ENCODE results near the gene PDGFRB.

DNA sequence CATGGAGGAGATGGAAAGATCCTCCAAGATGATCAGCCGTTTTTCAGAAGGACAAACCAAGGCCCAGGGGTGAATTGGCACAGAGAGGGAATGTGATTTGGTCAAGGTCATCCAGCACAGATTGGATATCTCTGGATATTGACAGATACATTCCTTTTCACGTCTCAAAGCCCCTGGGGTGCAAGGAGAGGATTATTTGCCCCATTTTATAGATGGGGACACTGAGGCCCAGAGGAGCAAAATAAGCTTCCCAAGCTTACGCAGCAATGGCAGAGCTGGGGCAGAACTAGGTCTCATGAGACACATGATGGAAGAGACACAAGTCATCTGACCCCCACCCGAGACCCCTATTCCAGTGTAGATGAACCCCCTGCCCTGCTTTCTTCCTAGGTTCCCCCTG is 895 bp upstream of the PDGFRB start:
- TF ChIP-seq EP300 (IDR thresholded peaks at IDR 0.05) = no peak
- TF ChIP-seq, protein P1, sequence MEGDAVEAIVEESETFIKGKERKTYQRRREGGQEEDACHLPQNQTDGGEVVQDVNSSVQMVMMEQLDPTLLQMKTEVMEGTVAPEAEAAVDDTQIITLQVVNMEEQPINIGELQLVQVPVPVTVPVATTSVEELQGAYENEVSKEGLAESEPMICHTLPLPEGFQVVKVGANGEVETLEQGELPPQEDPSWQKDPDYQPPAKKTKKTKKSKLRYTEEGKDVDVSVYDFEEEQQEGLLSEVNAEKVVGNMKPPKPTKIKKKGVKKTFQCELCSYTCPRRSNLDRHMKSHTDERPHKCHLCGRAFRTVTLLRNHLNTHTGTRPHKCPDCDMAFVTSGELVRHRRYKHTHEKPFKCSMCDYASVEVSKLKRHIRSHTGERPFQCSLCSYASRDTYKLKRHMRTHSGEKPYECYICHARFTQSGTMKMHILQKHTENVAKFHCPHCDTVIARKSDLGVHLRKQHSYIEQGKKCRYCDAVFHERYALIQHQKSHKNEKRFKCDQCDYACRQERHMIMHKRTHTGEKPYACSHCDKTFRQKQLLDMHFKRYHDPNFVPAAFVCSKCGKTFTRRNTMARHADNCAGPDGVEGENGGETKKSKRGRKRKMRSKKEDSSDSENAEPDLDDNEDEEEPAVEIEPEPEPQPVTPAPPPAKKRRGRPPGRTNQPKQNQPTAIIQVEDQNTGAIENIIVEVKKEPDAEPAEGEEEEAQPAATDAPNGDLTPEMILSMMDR (IDR thresholded peaks at IDR 0.05) = no peak
